KMS-11 (cell line): ENCODE data around the gene GPR62.

Experiments used
- H2AFZ ChIP-seq: fragments of 200-600 bp; sonication (generic); 2 replicates; pipeline ENCODE4 v1.6.1; 2016; ENCODE audit warnings: antibody characterized with exemption, mixed run types, low read depth
- H3K27ac ChIP-seq: fragments of 200-600 bp; sonication (generic); 2 replicates; pipeline ENCODE4 v1.6.1; 2016; ENCODE audit warnings: mild to moderate bottlenecking, mixed run types
- H3K27me3 ChIP-seq: fragments of 200-600 bp; sonication (generic); 2 replicates; pipeline ENCODE4 v1.6.1; 2017; ENCODE audit warnings: mild to moderate bottlenecking, low read depth, mixed run types, moderate library complexity; ENCODE audit not compliant: insufficient read depth
- H3K36me3 ChIP-seq: fragments of 200-600 bp; sonication (generic); 2 replicates; pipeline ENCODE4 v1.6.1; 2017; ENCODE audit warnings: mild to moderate bottlenecking, mixed run types; ENCODE audit not compliant: insufficient read depth
- H3K4me1 ChIP-seq: fragments of 200-600 bp; sonication (generic); 2 replicates; pipeline ENCODE4 v1.6.1; 2016; ENCODE audit warnings: mild to moderate bottlenecking, low read depth, mixed run types; ENCODE audit not compliant: poor library complexity, severe bottlenecking
- H3K4me2 ChIP-seq: fragments of 200-600 bp; sonication (generic); 2 replicates; pipeline ENCODE4 v1.7.0; 2016; ENCODE audit warnings: mild to moderate bottlenecking, mixed run types
- H3K4me3 ChIP-seq: fragments of 200-600 bp; sonication (generic); IDR thresholded peaks from 2 replicates; pipeline ENCODE4 v1.6.1; 2017; ENCODE audit warnings: low read depth, low read length, mixed read lengths; ENCODE audit not compliant: insufficient read depth
- H3K79me2 ChIP-seq: fragments of 200-600 bp; sonication (generic); 2 replicates; pipeline ENCODE4 v1.6.1; 2016; ENCODE audit warnings: low read depth, mixed run types; ENCODE audit not compliant: insufficient read depth
- H3K9ac ChIP-seq: fragments of 200-600 bp; sonication (generic); 2 replicates; pipeline ENCODE4 v1.6.1; 2016; ENCODE audit warnings: mild to moderate bottlenecking, mixed run types
- H4K20me1 ChIP-seq: fragments of 200-600 bp; sonication (generic); 2 replicates; pipeline ENCODE4 v1.6.1; 2016; ENCODE audit warnings: mild to moderate bottlenecking, mixed run types; ENCODE audit not compliant: insufficient read depth
- CTCF ChIP-seq: fragments of 200-600 bp; sonication (generic); conservative IDR thresholded peaks from 2 replicates; pipeline ENCODE4 v1.6.1; 2017; ENCODE audit warnings: low read depth, mild to moderate bottlenecking, antibody characterized with exemption, low read length, moderate library complexity, mixed read lengths

Gene GPR62

GRCh38 chr3:51955175-51955892 lies at the start of gene GPR62:
Gene GPR62, plus strand, starts transcription at chr3:51955381. Its CDS starts 272 bp downstream, at chr3:51955653.
- H3K9ac ChIP-seq: no peak within 1 kb of the TSS
- no peak within 1 kb of the TSS for H3K4me2 ChIP-seq

GRCh38 chr3:51908026-51908425 lies 47.2 kb upstream of the GPR62 start:
- Histone ChIP-seq H3K36me3 (no peaks in the 10 kb centered on the region), H3K27ac (no peak overlapping the region), H3K4me1 (no peaks in the 10 kb centered on the region), H3K4me3 (no peak overlapping the region), H4K20me1 (no peaks in the 10 kb centered on the region), H3K79me2 (no peaks in the 10 kb centered on the region), H3K4me2 (no peak overlapping the region), H3K27me3 (no peaks in the 10 kb centered on the region), H2AFZ (no peak overlapping the region), H3K9ac (no peak overlapping the region)
- no peak for TF ChIP-seq CTCF

More at GRCh38 chr3:51955175-51955892, at the start of gene GPR62:
- Histone ChIP-seq H3K79me2 (no peaks in the 10 kb centered on the region), H3K27ac (no peak within 1 kb of the TSS), H2AFZ (no peak within 1 kb of the TSS), H4K20me1 (no peaks in the 10 kb centered on the region), H3K27me3 (no peaks in the 10 kb centered on the region; the same call in 1 of the 2 replicates), H3K4me3 (no peak within 1 kb of the TSS), H3K36me3 (no peaks in the 10 kb centered on the region), H3K4me1 (no peaks in the 10 kb centered on the region)
- TF ChIP-seq CTCF: no peak

- H3K36me3 ChIP-seq: no peaks in the 10 kb centered on the region
- H2AFZ ChIP-seq: no peak overlapping the region
- no peaks in the 10 kb centered on the region for H3K27me3 ChIP-seq
- H3K79me2 ChIP-seq: no peaks in the 10 kb centered on the region
- no peak overlapping the region for H3K9ac ChIP-seq
- TF ChIP-seq CTCF: no peak
- no peak overlapping the region for H3K4me3 ChIP-seq
- H4K20me1 ChIP-seq: no peaks in the 10 kb centered on the region
- H3K4me2 ChIP-seq: no peak overlapping the region
- H3K27ac ChIP-seq: no peak overlapping the region
- H3K4me1 ChIP-seq: no peaks in the 10 kb centered on the region
These were observed 38.8 kb upstream of the GPR62 start for GRCh38 chr3:51916418-51916817.

- H3K27me3 ChIP-seq: no peaks in the 10 kb centered on the region
- no peaks in the 10 kb centered on the region for H3K4me1 ChIP-seq
- H3K27ac ChIP-seq: no peak overlapping the region
- H3K4me2 ChIP-seq: no peak overlapping the region
- no peaks in the 10 kb centered on the region for H3K79me2 ChIP-seq
- no peak overlapping the region for H3K9ac ChIP-seq
- TF ChIP-seq CTCF: no peak
- H2AFZ ChIP-seq: no peak overlapping the region
- no peak overlapping the region for H3K4me3 ChIP-seq
- no peaks in the 10 kb centered on the region for H4K20me1 ChIP-seq
- no peaks in the 10 kb centered on the region for H3K36me3 ChIP-seq
These were observed 34.1 kb upstream of the GPR62 start for GRCh38 chr3:51921081-51921578.
